Panc1 (cell line): ENCODE data around the gene VAPA. TPM values are rescaled to one million over a fixed set of nuclear protein-coding genes. Genes with fewer than 3 reads are reported as not detected.

ENCODE experiments used
- ATAC-seq: fragments of 200-7000 bp; cut with Tn5 transposase; 2 replicates; pipeline ENCODE4 v1.9.1; 2020; ENCODE audit warnings: mild to moderate bottlenecking, moderate library complexity
- BruUV-seq: library from RNA; stranded (reverse); fragments of 400-500 nt; replicated peaks from 2 replicates; lab custom pipeline; 2021; lab: Mats Ljungman, UMichigan
- CTCF ChIA-PET: fragments of 300-600 bp; sonication (Branson Sonifier 250); formaldehyde crosslinking; loops from one replicate; lab custom pipeline; 2022; ENCODE audit warnings: antibody characterized with exemption; lab: Charles Lee
- POLR2A ChIA-PET: fragments of 300-600 bp; sonication (Branson Sonifier 250); formaldehyde crosslinking; loops from one replicate; lab custom pipeline; 2022; ENCODE audit warnings: antibody characterized with exemption; lab: Charles Lee
- DNase-seq: peaks from one replicate; pipeline ENCODE4 v3.0.0-alpha.2; 2010; ENCODE audit warnings: low read depth, low spot score
- H3K27ac ChIP-seq: 2 replicates; pipeline ENCODE4 v1.5.1; 2011; ENCODE audit warnings: mild to moderate bottlenecking, low read length, inconsistent platforms
- H3K27me3 ChIP-seq: fragments of 200-500 bp; sonication (Bioruptor generic); 2 replicates; pipeline ENCODE4 v1.6.0; 2014; ENCODE audit warnings: low read length, inconsistent platforms; ENCODE audit not compliant: control insufficient read depth, insufficient read depth
- H3K36me3 ChIP-seq: fragments of 200-500 bp; sonication (Bioruptor generic); 2 replicates; pipeline ENCODE4 v1.5.1; 2014; ENCODE audit warnings: inconsistent platforms, mild to moderate bottlenecking, low read length, moderate library complexity; ENCODE audit not compliant: control insufficient read depth, insufficient read depth
- H3K4me1 ChIP-seq: 2 replicates; pipeline ENCODE4 v1.5.1; 2011; ENCODE audit warnings: inconsistent platforms, mild to moderate bottlenecking, low read length, moderate library complexity; ENCODE audit not compliant: control insufficient read depth, insufficient read depth
- H3K4me3 ChIP-seq, 2 experiments: 2 replicates each; pipeline ENCODE4 v1.5.1; 2011 to 2012; ENCODE audit warnings: low read depth in 2 of 2, low read length in 2 of 2, mild to moderate bottlenecking in 2 of 2, inconsistent platforms in 1 of 2, moderate library complexity in 1 of 2
- H3K9me3 ChIP-seq: fragments of 200-500 bp; sonication (Bioruptor generic); 2 replicates; pipeline ENCODE4 v1.5.1; 2014; ENCODE audit warnings: low read depth, mild to moderate bottlenecking, inconsistent platforms, low read length, moderate library complexity; ENCODE audit not compliant: control insufficient read depth, insufficient read depth
- CTCF ChIP-seq: fragments of 450-650 bp; IDR thresholded peaks from 2 replicates; pipeline ENCODE4 v1.5.1; 2017; ENCODE audit warnings: mild to moderate bottlenecking
- POLR2AphosphoS5 ChIP-seq: IDR thresholded peaks from 2 replicates; pipeline ENCODE4 v1.6.1; 2012; ENCODE audit warnings: mild to moderate bottlenecking, low read depth, low read length, moderate library complexity
- SIN3A ChIP-seq: IDR thresholded peaks from 2 replicates; pipeline ENCODE4 v1.6.1; 2012; ENCODE audit warnings: low read depth, mild to moderate bottlenecking, low read length, moderate library complexity, borderline replicate concordance; ENCODE audit not compliant: insufficient read depth
- TCF7L2 ChIP-seq: IDR thresholded peaks from 2 replicates; pipeline ENCODE4 v1.6.1; 2011; ENCODE audit warnings: mild to moderate bottlenecking, low read depth, low read length, inconsistent platforms
- in situ Hi-C: cut with HindIII; loops from 2 replicates; pipeline ENCODE4 v1.10.0; 2016; ENCODE audit warnings: low sequenced_read_pairs, low pct_unique_long_range_greater_than_20kb
- intact Hi-C: fragments of 100-400 bp; cut with micrococcal nuclease; formaldehyde crosslinking; loops from one replicate; pipeline ENCODE4 v1.10.0; 2022; ENCODE audit not compliant: unreplicated experiment
- total RNA-seq: library from RNA; stranded (reverse); gene quantifications from one replicate; pipeline ENCODE4 v1.2.1, GENCODE V29; 2021; ENCODE audit not compliant: unreplicated experiment
- TF ChIP-seq, protein P1 (sequence below), 2 experiments: IDR thresholded peaks; 2 replicates each; pipeline ENCODE4 v1.6.1; 2011 to 2012; ENCODE audit warnings: low read depth in 2 of 2, control low read depth in 1 of 2, low read length in 1 of 2, mild to moderate bottlenecking in 1 of 2, moderate library complexity in 1 of 2; ENCODE audit not compliant: insufficient read depth in 1 of 2

The VAPA gene
- total RNA-seq, 1 experiment from 2014 or later: 228 TPM

GRCh38 chr18:9907867-9908266, 5.9 kb upstream of the VAPA start:
- Histone ChIP-seq H3K9me3 (no peaks in the 10 kb centered on the region), H3K27ac (no peak overlapping the region), H3K36me3 (no peaks in the 10 kb centered on the region), H3K4me1 (no peaks in the 10 kb centered on the region; the same call in 1 of the 2 replicates), H3K27me3 (no peaks in the 10 kb centered on the region), H3K4me3 (no peak overlapping the region)
- no TSS peak for BruUV-seq
- CTCF ChIA-PET: no interaction called here
- in situ Hi-C loops: no loop called here
- intact Hi-C loops: no loop called here
- ATAC-seq: no peak
- POLR2A ChIA-PET: no interaction called here
- no peak for DNase-seq
- TF ChIP-seq, protein P1, sequence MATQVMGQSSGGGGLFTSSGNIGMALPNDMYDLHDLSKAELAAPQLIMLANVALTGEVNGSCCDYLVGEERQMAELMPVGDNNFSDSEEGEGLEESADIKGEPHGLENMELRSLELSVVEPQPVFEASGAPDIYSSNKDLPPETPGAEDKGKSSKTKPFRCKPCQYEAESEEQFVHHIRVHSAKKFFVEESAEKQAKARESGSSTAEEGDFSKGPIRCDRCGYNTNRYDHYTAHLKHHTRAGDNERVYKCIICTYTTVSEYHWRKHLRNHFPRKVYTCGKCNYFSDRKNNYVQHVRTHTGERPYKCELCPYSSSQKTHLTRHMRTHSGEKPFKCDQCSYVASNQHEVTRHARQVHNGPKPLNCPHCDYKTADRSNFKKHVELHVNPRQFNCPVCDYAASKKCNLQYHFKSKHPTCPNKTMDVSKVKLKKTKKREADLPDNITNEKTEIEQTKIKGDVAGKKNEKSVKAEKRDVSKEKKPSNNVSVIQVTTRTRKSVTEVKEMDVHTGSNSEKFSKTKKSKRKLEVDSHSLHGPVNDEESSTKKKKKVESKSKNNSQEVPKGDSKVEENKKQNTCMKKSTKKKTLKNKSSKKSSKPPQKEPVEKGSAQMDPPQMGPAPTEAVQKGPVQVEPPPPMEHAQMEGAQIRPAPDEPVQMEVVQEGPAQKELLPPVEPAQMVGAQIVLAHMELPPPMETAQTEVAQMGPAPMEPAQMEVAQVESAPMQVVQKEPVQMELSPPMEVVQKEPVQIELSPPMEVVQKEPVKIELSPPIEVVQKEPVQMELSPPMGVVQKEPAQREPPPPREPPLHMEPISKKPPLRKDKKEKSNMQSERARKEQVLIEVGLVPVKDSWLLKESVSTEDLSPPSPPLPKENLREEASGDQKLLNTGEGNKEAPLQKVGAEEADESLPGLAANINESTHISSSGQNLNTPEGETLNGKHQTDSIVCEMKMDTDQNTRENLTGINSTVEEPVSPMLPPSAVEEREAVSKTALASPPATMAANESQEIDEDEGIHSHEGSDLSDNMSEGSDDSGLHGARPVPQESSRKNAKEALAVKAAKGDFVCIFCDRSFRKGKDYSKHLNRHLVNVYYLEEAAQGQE (IDR thresholded peaks at IDR 0.05; ENCODE audit: insufficient read depth in 1 of 2, low read depth in 2 of 2, low read length in 1 of 2): no peak
- TF ChIP-seq TCF7L2 (no peak), CTCF (no peak), POLR2AphosphoS5 (no peak), SIN3A (no peak)

DNA sequence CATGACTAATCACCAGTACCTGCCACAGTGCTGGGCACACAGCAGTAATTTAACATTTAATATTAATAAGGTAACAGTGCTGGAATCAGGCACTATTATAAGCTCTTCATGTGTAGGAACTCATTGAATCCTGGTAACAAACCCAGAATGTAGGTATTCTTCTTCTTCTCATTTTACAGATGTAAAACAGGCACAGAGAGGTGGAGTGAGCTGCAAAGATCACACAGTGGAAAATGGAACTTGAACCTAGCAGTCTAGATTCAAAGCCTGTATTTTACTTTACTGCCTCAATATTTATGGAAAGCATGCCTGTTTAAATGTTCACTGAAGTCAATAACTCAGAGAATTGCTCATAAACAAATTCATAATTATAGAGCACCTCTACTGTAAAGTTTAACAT, 3.7 kb upstream of the VAPA start:
- no peak overlapping the region for H3K27ac ChIP-seq
- H3K4me3 ChIP-seq: no peak overlapping the region
- H3K36me3 ChIP-seq: no peaks in the 10 kb centered on the region
- ChIA-PET POLR2A (interaction anchor here (0.6 kb wide), 2 partner anchors 11 to 150 kb away, joined by 4 read pairs; no protein-coding TSS in a partner anchor), CTCF (no interaction called here)
- TF ChIP-seq POLR2AphosphoS5 (no peak), CTCF (no peak), SIN3A (no peak), TCF7L2 (no peak)
- TF ChIP-seq, protein P1 (IDR thresholded peaks at IDR 0.05; ENCODE audit: insufficient read depth in 1 of 2, low read depth in 2 of 2, low read length in 1 of 2): no peak
- H3K4me1 ChIP-seq: peaks cover 3% of the 10 kb centered on the region; the same call in 1 of the 2 replicates
- in situ Hi-C loops (no loop called here), intact Hi-C loops (loop anchor here (10.0 kb wide), 1 partner anchor 85 kb away; no protein-coding TSS in a partner anchor)
- ATAC-seq (no peak), DNase-seq (no peak)
- no TSS peak for BruUV-seq
- H3K9me3 ChIP-seq: no peaks in the 10 kb centered on the region
- no peaks in the 10 kb centered on the region for H3K27me3 ChIP-seq
